Urinary bladder (tissue), 4 donors: ENCODE results near the gene ASB10. TPM values are rescaled to one million over a fixed set of nuclear protein-coding genes. Genes with fewer than 3 reads are reported as not detected.

Experiments
- DNase-seq: peaks from one replicate; pipeline ENCODE4 v3.0.0-alpha.2; 2015; ENCODE audit errors: extremely low spot score
- H3K27ac ChIP-seq: one replicate; pipeline ENCODE4 v1.5.1; 2013; ENCODE audit warnings: low read depth, mild to moderate bottlenecking, moderate library complexity
- H3K36me3 ChIP-seq: one replicate; pipeline ENCODE4 v1.6.1; 2013; ENCODE audit warnings: mild to moderate bottlenecking, moderate library complexity; ENCODE audit not compliant: insufficient read depth
- H3K4me1 ChIP-seq: one replicate; pipeline ENCODE4 v1.6.1; 2013; ENCODE audit warnings: mild to moderate bottlenecking, moderate library complexity; ENCODE audit not compliant: insufficient read depth
- H3K4me3 ChIP-seq: one replicate; pipeline ENCODE4 v1.5.1; 2013; ENCODE audit warnings: low read depth, low read length
- WGBS: extraction: QIAGEN DNeasy Blood & Tissue Kit; methylation state at CpG from one replicate; pipeline ENCODE4 v1.1.7; 2013; 5-methylcytosine and 5-hydroxymethylcytosine counted together
- polyA plus RNA-seq: library from polyadenylated mRNA; stranded (reverse); fragments of 200-250 nt; gene quantifications from one replicate; pipeline ENCODE4 v1.2.3, GENCODE V29; 2013
- total RNA-seq: library from RNA; depleted of rRNA; stranded (reverse); fragments of >200 nt; gene quantifications from one replicate; pipeline ENCODE4 v1.2.3, GENCODE V29; 2014
- donor health status: healthy with polysubstance abuse.
- donor health status: healthy.

ASB10 gene
- total and polyA plus RNA-seq, 2 donors: not detected

DNA sequence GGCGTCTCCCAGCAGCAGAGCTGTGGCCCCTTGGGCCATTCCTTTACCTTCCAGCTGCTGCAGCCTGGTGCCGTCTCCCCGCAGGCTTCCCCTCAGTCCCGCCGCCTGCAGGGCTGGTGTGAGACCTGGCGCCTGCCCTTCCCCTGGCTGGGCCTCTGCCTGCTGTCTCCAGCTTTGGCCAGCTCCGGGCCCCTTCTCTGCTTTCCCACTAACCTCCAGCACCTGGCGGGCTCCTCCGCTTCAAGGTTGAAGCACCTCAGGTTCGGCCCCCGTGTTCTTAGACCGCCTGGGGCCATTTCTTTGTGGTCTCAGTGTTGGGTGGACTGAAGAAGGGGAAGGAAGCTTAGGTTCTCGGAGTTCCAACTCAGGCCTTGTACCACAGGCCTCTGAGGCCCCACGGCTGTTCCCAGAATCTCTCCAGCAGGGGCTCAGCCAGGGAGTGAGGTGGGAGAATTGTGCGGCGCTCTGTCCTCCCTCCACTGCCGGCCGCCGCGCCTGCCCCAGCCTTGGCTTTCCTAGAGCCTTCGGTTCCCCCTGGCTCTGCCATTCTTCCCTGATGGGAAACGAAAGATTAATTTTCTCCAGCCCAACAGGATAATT lies 49.9 kb downstream of the ASB10 start:
- no peak overlapping the region for H3K27ac ChIP-seq
- no peak for DNase-seq
- no peak overlapping the region for H3K4me3 ChIP-seq
- WGBS: 84% methylated on average over 22 of the region's 22 CpGs
- no peaks in the 10 kb centered on the region for H3K4me1 ChIP-seq
- peaks cover 10% of the 10 kb centered on the region for H3K36me3 ChIP-seq

DNA sequence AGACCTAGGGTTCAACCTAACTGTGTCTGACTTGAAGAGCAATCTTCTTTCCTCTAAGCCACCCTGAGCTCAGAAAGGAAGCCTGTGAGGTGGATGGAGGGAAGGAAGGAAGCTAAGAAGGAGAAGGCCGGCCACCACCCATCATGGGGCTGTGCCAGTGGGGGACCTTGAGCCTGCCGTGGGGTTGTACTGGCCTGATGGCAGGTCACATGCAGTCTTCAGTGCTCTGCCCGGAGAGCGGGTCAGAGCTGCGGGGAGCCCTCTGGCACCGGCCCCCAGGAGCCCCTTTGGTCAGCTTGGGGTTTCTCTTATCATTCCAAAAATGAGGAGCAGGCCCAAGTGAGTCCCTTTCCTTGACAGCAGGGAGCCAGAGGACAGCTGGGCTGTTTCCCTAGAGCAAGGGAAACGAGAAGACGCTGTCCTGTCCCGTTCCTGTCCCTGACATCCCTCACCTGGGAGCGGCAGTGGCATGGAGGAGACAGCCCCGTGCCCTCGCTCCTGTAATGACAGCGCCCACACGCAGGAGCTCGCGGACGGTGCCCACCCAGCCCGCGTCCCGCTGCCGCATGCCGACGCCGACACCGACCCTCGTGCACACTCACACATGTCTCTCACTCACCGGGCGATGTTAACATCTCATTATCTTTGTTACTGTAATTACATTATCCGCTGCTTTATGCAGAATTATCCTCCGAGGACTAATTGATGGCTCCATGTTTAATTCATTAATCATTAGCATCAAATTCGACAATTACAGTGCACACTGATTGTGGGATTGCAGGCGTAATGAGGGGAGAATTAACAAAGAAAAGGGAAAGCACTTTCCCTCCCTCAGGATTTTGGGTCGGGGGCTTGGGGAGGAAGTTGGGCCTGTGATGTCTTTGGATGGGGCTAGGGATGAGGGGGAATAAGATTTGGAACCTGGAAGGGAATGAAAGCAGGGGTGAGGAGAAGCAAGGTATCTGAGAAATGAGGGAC lies 50.9 kb downstream of the ASB10 start:
- no peak overlapping the region for H3K27ac ChIP-seq
- DNase-seq: no peak
- peaks cover 10% of the 10 kb centered on the region for H3K36me3 ChIP-seq
- WGBS: 91% methylated on average over 33 of the region's 33 CpGs
- H3K4me3 ChIP-seq: no peak overlapping the region
- H3K4me1 ChIP-seq: no peaks in the 10 kb centered on the region

DNA sequence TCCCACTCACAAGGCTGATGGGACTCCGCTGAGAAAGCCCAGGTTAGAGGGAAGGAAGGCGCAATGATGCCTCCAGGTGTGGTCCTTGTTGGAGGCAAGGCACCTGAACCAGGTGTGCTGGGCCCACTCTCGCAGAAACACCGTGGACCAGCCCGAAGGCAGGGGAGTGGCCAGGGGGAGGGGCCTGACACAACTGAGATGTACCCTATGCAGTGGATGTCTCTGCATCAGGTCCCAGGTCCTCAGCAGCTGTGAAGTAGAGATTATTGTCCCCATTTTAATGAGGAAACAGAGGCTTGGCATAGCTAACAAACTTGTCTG lies 51.6 kb downstream of the ASB10 start:
- Histone ChIP-seq H3K4me3 (no peak overlapping the region), H3K36me3 (peaks cover 10% of the 10 kb centered on the region), H3K4me1 (no peaks in the 10 kb centered on the region), H3K27ac (no peak overlapping the region)
- no peak for DNase-seq
- 92% methylated on average over 5 of the region's 5 CpGs for WGBS

DNA sequence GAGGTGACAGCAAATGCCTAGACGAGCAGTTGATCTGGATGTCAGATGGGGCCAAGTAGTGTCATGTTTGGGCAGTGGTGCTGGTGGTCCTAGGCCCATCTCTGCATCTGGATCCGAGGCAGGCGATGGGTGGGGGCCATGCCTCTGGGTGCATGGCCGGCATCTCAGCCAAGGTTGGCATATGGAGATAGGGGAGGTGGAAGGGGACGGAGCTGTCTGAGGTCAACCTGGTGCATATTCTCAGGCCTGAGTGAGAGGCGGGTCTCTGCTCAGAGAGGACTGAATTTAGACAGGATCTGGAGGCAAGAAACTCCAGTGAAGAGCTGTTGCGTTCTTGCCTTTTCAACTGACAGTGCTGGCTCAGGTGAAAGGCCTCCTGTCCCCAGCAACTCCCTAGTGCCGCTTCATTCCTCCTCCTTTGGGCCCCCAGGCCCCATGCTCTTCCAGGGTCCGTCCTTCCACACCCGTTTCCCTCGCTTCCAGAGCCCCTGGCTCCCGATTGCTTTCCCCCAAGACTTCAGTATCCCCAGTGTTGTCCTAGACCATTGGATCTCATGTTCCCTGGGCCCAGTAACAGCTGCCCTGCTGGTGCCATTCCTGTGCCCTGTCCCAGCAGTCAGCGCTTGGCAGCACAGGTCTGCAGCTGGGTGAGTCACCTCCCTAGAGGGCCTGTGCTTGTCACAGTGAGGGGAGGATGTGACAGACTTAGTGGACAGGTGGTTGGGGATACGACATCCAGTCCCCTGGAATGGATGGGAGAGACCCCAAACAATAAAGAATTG lies 52.1 kb downstream of the ASB10 start:
- Histone ChIP-seq H3K36me3 (peaks cover 10% of the 10 kb centered on the region), H3K4me3 (no peak overlapping the region), H3K27ac (no peak overlapping the region), H3K4me1 (no peaks in the 10 kb centered on the region)
- no peak for DNase-seq
- WGBS: 94% methylated on average over 14 of the region's 14 CpGs

DNA sequence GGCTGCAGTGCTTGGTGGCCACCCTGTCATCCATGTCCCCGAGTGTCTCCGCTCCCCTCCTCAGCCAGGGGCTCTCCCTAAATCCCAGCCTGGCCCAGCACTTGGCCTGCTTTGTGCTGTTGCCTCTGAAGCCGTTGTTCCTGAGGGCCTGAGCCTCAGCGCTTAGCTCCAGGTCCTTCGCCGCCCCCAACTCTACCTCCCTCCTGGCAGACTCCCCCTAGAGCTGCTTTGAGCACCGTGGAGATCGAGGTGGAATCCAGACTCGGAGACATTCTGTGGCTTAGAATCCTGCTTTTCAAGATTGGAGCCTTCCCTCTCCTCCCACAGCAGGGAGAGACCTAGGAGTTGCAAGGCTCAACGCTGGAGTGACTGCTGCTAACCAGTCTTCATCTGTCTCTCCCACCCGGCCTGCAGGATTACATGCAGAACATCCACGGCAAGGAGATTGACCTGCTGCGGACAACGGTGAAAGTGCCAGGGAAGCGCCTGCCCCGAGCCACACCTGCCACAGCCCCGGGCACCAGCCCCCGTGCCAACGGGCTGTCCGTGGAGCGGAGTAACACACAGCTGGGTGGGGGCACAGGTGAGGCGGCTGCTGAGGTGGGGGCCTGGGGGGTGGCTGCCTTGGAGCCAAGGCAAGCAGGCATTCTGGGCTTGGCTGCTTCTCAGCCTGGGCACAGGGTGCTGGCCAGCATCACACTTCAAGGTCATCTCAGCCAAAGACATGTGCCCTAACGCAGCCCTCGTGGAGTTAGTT lies 52.9 kb downstream of the ASB10 start:
- no peak for DNase-seq
- H3K4me1 ChIP-seq: no peaks in the 10 kb centered on the region
- WGBS: 91% methylated on average over 24 of the region's 24 CpGs
- H3K27ac ChIP-seq: no peak overlapping the region
- H3K4me3 ChIP-seq: no peak overlapping the region
- peaks cover 10% of the 10 kb centered on the region for H3K36me3 ChIP-seq

DNA sequence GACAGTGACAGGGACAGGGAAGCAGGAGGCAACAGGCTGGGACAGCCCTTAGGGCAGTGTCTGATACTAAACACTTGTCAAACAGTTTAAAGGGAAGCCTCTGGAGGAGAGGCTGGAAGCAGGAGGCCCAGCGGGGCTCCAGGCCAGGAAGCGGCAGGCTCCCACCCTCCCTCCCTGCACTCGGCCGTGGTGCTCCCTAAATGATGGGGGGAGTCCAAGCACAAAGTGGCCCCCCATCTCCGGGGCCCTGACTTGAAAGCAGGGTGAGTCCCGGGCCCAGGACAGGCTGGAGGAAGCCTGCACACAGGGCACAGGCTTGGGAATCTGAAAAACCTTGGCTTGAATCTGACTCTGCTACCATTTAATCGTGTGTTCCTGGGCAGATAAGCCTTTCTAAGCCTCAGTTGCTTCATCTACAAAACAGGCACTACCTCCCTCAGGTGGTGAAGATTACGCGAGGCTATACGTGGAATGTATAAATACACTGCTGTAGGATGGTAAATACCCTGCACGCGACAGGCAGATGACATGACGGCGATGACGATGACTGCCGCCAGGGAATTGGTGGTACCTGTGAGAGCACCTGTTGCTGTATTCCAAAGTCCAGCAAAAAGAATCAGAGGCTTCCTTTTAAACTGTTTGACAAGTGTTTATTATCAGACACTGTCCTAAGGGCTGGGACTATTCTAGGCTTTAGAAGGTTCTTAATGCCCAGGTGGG lies 53.6 kb downstream of the ASB10 start:
- H3K36me3 ChIP-seq: peaks cover 10% of the 10 kb centered on the region
- no peak overlapping the region for H3K27ac ChIP-seq
- DNase-seq: no peak
- H3K4me3 ChIP-seq: no peak overlapping the region
- no peaks in the 10 kb centered on the region for H3K4me1 ChIP-seq
- WGBS: 91% methylated on average over 16 of the region's 16 CpGs

DNA sequence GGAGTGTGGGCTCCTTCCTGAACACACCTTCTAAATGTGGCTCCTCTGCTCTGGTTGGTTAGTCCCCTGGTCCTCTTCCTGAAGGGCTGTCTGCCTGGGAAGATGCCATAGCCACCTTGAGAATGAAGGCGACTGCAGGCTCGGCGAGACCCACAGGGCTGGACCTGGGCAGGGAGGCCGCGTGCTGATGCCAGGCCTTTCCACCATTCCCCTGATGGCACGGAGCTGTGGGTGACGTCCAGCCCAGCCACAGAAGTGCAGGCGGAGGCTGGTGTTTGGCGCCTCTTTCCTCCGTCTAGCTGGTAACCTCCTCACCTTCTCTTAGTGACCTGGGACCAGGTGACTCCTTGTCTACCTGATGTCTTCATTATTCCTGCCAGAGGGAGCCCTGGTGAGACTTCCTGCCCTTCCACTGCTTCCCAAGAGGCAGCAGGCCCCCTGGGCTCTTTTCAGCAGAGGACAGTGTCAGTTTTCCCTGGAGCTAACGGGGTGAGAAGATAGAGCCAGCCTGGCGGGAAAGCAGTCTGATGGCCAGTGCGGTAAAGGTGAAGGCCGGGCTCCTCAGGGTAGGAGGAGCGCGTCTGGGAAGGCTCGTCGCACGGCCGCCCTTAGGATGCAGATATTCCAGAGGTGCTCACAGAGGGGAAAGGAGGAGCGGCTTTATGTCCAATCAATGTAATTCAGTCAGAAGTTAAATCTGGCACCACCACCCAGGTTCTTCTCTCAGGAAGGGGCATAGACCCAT lies 54.4 kb downstream of the ASB10 start:
- no peak overlapping the region for H3K27ac ChIP-seq
- no peak overlapping the region for H3K4me3 ChIP-seq
- 95% methylated on average over 21 of the region's 21 CpGs for WGBS
- no peaks in the 10 kb centered on the region for H3K4me1 ChIP-seq
- H3K36me3 ChIP-seq: peaks cover 10% of the 10 kb centered on the region
- no peak for DNase-seq

DNA sequence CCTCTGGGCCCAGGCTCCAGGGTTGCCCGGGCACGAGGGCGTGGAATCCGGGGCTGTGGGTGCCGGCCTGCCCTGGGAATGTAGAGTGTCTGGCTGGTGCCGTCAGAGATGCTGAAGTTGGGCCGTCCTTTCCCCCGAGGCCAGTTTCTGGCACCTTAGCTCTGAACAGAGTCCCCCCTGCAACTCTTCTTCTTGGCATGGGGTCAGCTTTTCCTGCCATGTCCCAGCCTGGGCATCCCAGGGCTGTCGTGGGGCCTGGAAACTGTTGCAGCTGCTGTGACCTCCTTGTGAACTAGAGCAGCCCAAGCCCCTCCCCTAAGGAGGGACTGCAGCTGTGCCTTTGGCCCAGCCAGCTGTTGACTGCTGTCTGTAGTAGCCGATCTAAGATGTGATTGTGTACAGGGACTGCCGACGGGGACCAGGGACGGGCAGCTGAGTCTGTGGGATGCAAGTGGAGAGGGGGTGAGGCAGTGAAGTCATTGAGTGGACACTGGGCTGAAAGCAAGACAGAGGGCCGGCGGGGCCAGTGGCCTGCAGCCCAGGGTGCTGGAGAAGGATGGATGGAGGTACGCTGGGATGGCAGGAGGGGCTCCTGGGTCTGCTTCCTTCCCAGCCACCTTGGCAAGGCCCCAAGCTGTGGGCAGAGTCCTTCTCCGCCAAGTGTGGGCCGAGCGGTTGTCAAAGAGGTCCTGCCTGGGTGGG lies 55.3 kb downstream of the ASB10 start:
- 64% methylated on average over 19 of the region's 19 CpGs for WGBS
- no peak for DNase-seq
- no peaks in the 10 kb centered on the region for H3K4me1 ChIP-seq
- H3K27ac ChIP-seq: no peak overlapping the region
- peaks cover 10% of the 10 kb centered on the region for H3K36me3 ChIP-seq
- no peak overlapping the region for H3K4me3 ChIP-seq

DNA sequence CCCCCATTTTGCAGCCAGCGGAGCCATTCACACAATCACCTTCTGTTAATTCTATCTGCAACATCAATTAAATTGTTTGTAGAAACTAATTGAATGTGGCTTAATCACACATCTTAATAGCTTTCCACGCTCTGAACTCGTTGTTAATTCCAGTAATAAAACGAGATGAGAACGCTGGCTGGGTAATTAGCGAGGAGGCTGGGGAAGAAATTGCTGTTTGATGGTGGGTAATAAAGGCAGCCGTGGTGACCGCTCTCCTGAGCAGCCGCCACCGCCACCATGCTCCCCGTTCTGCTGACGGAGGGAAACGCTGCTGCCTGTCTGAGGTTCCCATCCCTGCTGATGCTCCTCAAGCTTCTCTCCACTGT lies 55.8 kb downstream of the ASB10 start:
- Histone ChIP-seq H3K36me3 (peaks cover 8% of the 10 kb centered on the region), H3K27ac (no peak overlapping the region), H3K4me3 (no peak overlapping the region), H3K4me1 (no peaks in the 10 kb centered on the region)
- DNase-seq: no peak
- 84% methylated on average over 13 of the region's 13 CpGs for WGBS

DNA sequence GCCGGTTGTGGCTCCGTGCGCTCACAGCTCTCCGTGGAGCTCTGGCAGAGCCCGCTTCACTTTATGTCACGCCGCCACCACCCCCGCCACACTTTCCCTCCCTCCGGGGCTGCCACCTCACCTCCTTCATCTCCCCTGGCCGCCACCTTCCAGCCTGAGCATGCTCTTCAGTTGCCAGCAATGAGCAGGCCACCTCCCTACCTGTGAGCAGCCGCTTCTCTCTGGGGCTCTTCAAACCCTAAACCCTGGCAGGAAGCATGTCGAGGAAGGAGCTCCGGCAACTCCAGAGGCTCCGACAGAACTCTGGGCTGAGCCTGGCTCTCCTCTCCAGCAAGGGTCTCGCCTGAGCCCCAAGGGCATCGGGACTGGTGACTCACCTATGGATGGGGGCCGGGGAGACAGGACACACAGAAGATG lies 56.3 kb downstream of the ASB10 start:
- H3K36me3 ChIP-seq: peaks cover 5% of the 10 kb centered on the region
- DNase-seq: no peak
- no peak overlapping the region for H3K4me3 ChIP-seq
- no peaks in the 10 kb centered on the region for H3K4me1 ChIP-seq
- 89% methylated on average over 17 of the region's 17 CpGs for WGBS
- no peak overlapping the region for H3K27ac ChIP-seq

DNA sequence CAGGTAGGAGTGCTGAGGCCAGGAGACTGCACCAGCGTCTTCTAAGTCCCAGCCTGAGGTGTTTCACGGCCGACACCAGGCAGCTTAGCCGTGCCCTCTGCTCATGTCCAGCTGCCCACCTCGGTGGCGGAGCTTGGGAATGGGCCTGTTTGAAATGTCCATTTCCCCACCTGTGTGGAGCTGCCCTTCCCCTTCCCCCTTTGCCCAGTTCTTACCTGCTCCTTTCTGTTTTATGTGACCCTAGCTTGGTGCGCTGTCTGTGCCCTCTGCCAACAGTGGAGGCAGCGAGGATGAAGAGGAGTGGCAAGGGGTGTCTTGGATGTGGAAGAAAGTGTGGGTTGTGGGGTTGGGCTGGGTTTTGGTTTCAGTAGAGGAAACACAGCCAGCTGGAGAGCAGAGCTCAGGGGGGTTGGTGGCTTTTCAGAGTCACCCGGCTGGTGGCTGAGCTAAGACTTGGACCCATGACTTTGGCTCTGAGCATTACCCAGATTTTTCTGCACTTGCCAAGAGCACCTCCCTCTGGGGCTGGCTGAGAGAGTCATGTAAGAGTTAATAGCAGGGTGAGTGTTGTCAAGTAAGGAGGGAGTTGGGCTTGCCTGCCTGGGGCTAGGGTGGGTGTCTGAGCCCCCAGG lies 57.0 kb downstream of the ASB10 start:
- 96% methylated on average over 9 of the region's 9 CpGs for WGBS
- Histone ChIP-seq H3K4me3 (no peak overlapping the region), H3K4me1 (no peaks in the 10 kb centered on the region), H3K27ac (no peak overlapping the region), H3K36me3 (peaks cover 5% of the 10 kb centered on the region)
- no peak for DNase-seq
